Skeletal muscle cell (primary cell): ENCODE data around the gene SLC17A8.

Source experiments
- DNase-seq: peaks from one replicate; pipeline ENCODE4 v3.0.0-alpha.2; 2010; ENCODE audit warnings: low read depth
- H3K4me3 ChIP-seq: 2 replicates; pipeline ENCODE4 v1.5.1; 2011; ENCODE audit warnings: low read depth, mild to moderate bottlenecking, control low read depth, low read length, moderate library complexity

The SLC17A8 gene

DNA sequence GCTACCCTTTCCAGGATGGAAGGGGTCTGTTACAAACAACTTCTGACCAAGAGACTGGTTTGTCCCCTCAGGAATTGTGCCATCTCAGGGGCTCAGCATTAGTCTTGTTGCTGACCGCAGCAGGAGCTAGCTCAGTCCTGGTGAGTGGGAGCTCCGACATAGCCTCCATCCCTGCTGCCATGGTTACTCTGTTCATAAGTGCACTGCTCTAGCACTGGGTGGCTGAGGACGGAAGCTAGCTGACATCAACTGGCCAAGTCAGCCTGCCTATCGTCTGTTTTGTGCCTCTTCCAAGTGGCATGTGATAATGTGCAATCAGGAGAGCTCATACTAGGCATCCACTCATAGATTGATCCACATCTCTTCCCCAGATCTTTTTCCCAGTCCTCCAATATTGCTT lies 7.5 kb downstream of the SLC17A8 start:
- DNase-seq: no peak
- H3K4me3 ChIP-seq: no peak overlapping the region

DNA sequence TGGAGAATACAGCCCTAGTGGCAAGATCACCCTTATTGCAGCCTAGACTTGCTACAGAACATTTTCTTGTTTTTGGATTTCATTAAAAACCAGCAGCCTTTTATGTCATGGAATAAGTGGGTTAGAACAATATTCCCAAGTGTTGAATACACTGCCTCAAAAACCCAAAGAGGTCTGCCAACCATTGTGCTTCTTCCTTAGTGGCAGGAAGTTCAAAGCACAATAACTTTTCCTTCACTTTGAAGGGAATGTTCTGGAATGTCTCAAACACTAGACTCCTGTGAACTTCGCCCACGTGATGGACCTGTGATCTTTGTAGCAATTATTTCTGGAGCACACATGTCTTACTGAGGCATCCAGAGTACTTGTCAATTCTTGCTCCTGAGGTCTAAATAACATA lies 8.5 kb downstream of the SLC17A8 start:
- DNase-seq: no peak
- no peak overlapping the region for H3K4me3 ChIP-seq

DNA sequence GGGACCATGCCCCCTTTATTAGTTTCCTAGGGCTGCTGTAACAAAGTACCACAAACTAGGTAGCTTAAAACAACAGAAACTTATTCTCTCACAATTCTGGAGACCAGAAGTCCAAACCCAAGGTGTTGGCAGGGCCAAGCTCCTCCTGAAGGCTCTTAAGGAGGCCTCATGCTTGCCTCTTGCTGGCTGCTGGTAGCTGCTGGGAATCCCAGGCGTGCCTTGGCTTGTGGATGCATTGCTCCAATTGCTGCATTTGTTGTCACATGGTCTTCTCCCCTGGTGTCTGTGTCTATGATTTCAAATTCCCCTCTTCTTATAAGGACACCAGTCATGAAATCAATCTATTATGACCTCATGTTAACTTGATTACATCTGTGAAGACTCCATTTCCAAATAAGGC lies 11.2 kb downstream of the SLC17A8 start:
- DNase-seq: no peak
- H3K4me3 ChIP-seq: no peak overlapping the region

DNA sequence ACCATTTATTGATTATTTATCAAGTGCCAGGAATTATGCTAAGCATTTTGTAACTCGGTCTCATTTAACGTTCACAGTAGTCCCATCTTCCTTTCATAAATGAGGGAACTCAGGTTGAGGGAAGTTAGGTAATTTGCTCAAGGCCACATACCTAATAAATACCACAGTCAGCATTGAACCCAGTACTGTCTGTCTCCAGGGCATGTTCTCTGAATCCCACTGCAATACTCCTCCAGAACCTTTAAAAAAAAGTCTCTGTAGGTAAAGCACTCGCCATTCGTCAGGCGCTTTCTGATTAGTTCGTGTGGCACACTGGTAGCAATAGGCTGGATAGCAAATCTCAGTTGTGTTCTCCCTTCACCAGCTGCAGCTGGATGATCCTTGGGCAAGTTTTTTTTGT lies 14.3 kb downstream of the SLC17A8 start:
- H3K4me3 ChIP-seq: no peak overlapping the region

DNA sequence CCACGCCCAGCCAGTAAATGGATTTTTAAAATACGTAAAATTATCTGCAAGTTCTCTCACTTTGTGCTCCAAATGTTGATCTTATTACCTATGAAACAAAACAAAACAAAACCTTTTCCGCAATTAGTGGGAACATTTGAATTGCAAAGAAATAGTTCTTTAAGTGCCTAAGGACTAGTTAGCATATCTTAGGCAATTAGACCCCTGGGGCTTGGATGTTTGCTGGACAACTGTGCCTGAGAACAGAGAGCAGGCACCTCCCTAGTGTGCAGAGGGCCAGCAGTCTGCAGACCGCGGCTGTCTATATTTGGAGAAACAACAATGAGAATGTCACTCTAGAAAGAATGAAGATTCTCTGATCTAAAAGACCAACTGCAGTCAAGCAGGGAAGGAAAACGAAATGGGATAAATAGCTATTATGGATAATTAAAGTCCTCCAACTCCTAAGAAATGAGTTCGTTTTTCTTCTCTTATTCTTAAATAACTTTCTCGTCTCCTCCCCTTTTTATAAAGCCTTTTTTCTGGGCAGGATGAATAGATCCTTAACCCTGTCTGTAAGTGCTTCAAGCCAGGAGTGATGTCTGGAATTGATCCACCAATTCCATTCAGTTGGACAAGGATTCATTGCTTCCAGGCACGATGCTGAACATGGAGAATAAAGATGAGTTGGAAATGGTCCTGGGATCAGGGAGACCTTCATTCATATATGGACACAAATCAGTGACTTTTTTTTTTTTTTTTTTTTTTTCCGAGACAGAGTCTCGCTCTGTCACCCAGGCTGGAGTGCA lies 16.2 kb downstream of the SLC17A8 start:
- no peak overlapping the region for H3K4me3 ChIP-seq
- DNase-seq: no peak

More for the DNA sequence above, 14.3 kb downstream of the SLC17A8 start:
- no peak for DNase-seq

DNA sequence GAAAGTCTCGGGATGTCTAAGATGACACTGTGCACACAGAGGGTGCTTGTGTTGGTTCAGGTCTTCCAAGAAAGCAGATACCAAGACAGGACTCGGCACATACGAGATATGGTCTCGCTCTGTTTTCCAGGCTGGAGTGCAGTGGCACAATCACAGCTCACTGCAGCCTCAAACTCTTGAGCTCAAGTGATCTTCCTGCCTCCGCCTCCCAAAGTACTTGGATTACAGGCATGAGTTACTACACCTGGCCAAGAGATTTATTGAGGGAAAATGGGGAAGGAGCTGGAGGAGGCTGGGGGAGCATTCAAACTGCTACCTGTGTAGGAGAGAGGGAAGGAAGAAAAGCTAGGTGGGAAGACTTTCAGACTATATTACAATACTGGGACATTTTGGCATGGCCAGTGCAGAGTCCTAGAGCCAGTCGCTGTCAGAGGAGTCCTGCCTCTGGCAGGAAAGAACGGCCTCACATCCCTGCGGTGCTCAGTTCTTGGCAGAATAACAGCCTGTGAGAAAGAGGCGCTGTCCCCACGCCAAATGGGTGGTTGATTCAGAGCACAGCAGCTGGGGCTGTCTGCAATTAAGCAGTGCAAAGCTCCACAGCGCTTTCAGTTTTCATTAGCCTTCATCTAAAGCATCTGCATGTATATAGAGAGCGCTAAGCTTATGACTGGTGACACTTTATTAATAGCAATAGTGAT lies 18.3 kb downstream of the SLC17A8 start:
- H3K4me3 ChIP-seq: no peak overlapping the region
- peak; percentile 15 for DNase-seq

DNA sequence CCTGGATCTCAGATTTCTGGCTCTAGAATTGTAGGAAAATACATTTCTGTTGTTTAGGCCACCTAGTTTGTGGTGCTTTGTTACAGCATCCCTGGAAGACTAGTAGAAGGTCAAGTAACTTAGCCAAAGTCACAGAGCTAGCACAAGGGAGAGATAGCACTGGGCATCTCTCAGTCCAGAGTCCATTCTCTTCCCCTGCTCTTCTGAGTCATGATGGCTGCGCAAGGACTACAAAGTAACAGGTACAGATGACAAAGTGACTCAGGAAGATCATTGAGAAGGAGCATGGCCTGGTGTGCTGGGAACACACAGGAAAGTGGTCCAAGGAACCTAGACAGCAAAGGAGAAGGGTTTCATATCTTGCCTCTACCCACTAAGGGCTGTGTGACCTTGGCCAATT lies 19.3 kb downstream of the SLC17A8 start:
- DNase-seq: no peak
- H3K4me3 ChIP-seq: no peak overlapping the region

DNA sequence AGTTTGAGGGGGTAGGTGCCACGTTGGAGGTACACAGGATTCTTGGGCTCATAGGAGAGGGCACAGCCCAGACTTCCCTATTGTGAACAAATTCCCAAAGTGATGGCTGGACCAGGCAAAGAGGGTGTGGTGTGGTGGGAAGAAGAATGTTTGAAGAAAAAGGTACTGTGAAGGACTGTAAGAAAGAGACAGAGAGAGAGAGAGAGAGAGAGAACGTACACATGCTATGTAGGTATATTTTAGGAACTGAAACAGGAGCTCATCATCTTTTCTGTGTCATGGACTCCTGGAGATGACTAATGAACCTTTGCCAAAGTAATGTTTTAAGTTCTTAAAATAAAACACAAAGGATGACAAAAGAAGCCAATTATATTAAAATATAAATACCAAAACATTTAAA lies 24.5 kb downstream of the SLC17A8 start:
- DNase-seq: no peak

DNA sequence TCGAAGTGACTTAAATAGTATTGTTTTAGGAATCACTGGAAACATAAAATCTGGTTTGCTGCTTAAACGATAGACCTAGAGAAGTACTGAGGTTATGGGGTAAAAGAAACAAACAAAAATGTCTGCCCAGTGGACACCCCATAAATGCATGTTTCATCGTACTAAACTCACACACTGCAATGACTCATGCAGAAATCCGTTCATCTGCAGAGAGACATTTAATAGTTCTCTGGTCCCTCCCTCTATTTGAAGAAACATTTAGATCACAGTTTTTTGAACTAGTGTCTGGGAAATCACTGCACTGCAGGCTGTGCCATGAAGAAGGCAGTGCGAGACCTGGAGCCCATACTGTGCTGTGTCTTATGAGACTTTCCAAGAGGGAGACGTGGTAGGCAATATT lies 25.5 kb downstream of the SLC17A8 start:
- no peak overlapping the region for H3K4me3 ChIP-seq
- DNase-seq: no peak

More for the DNA sequence above, 24.5 kb downstream of the SLC17A8 start:
- no peak overlapping the region for H3K4me3 ChIP-seq

DNA sequence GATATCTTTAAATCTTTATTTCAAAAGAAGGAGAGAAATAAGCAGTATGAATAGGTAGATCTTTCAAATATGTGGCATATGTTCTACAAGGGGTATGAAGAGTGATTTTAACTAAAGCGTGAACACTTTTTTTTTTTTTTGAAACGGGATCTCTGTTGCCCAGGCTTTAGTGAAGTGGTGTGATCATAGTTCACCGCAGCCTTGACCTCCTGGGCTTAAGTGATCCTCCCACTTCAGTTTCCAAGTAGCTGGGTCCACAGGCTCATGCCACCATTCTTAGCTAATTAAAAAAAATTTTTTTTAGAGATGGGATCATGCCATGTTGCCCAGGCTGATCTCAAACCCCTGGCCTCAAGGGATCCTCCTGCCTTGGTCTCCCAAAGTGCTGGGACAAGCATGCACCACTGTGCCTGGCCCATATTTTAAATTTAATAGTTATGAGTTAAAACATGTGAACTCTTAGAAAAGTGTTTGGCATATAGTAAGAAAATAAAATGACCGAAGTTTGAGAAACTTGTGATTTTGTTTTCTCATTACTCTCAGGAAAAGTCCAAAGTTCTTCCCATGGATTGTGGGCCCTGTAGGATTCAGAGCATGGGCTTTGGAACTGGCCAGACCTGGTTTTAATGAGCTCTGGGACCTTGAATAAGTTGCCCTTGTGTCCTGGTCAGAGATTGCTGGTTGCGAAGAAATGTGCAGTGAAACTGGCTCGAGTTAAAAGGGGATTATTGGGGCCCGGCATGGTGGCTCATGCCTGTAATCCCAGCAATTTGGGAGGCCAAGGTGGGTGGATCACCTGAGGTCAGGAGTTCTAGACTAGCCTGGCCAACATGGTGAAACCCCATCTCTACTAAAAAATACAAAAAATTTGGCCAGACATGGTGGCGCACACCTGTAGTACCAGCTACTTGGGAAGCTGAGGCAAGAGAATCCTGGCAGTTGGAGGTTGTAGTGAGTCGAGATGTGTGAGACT lies 27.0 kb downstream of the SLC17A8 start:
- no peak overlapping the region for H3K4me3 ChIP-seq
- no peak for DNase-seq

DNA sequence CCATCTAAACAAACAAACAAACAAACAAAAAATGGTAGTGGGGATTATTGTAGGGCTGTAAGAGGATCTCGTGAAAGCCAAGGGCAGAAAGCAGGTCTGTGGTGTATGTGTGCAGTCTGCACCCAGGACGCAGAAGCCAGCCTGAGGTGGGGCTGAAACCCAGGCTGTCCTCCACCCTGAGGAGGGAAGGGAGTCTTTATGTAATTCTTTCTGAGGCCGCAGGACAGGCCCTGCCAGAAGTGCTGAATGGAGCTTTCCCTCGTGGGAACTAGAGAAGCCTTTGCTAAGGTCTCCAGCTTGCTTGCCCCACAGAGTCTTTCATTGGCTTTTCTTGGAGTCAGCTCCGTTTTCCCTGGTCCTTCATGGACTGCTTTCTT lies 27.7 kb downstream of the SLC17A8 start:
- no peak overlapping the region for H3K4me3 ChIP-seq
- no peak for DNase-seq

DNA sequence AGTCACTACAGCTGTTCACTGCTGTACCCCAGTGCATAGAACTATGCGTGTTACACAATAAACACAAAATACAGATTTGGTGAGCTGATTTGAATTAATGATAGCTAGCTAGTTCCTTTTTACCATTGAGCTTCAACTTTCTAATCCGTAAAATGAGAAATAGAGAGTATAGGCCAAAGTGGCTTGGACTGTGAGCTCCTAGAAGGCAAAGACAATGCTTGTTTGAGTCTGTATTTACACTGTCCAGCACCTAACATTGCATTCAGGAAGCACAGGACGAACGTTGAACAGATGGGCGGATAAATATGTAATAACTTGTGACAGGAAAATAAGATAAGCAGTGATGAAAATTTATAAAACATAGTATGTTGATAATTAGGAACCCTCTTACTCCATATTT lies 31.5 kb downstream of the SLC17A8 start:
- H3K4me3 ChIP-seq: no peak overlapping the region
- no peak for DNase-seq

DNA sequence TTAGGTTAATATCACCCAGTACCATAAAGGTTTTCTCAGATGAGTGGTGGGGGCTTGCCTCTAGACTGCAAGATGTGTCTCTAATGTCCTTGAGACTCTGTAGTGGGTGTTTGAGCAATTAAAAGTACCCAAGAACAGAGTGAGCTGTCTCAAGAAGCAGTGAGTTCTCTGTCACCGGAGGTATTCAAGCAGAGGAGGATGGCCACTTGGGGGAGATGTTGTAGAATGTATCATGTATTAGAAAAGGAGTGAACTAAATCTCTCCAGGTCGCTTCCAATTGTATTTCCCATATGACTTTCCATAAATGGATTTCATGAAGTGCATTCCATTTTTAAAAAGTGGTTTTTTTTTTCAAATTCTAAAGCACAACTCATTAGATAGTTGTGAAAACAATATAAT lies 35.0 kb downstream of the SLC17A8 start:
- no peak for DNase-seq
- no peak overlapping the region for H3K4me3 ChIP-seq

DNA sequence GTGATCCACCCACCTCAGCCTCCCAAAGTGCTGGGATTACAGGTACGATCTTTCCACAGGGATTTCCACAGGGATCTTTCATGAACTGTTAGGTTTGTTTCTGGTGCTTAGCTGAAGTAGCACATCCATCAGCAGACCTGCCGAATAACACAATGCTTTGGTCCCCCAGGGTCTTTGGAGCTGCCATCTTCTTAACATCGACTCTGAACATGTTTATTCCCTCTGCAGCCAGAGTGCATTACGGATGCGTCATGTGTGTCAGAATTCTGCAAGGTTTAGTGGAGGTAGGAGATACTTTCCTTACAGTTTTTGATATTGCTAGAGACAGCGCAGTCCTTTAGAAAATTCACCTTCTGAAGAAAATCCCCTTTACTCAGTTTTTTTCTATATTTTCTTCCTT lies 36.3 kb downstream of the SLC17A8 start:
- H3K4me3 ChIP-seq: no peak overlapping the region
- no peak for DNase-seq

DNA sequence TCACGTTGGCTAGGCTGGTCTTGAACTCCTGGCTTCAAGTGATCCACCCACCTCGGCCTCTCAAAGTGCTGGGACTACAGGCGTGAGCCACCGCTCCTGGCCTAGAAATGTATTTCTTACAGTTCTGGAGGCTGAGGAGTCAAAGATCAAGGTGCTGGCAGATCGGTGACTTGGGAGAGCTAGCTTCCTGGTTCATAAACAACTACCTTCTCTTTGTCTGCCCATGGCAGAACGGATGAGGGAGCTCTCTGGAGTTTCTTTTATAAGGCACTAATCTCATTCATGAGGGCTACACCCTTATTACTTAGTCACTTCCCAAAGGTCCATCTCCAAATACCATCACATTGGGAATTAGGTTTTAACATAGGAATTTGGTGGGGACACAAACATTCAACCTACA lies 38.9 kb downstream of the SLC17A8 start:
- DNase-seq: no peak
- H3K4me3 ChIP-seq: no peak overlapping the region

DNA sequence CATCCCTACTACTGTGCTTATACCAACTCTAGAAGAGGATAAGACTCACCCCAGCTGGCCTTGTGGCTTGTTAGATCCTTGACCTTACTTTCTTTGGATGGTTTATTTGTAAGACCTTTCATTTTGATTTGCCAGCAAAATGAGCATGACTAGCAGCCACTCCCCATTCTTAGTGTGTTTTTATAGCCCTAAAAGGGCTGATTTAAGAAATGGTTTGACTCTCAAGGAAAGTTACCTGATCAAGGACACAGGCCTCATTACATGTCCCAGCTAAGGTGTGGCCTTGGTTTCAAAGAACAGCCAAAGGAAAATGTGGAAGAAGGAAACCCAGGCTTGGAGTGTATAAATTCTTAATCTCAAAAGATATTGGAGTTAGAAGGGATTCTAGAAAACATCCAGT lies 41.4 kb downstream of the SLC17A8 start:
- DNase-seq: no peak

DNA sequence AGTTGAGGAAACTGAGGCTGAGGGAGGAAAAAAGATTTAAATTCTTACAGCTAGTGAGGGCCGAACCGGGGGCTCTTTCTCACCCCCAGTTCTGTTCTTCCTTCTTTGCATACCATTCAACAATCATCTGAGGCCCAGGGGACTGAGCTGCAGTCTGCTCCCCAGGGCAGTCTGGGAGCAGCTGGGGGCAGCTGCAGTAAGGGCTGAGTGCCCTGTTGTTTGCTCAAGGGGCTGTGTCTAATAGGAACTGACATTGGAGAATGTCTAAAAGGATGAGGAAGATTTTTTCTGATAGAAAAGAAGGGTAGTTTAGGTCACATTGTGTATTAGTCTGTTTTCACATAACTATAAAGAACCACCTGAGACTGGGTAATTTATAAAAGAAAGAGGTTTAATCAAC lies 42.2 kb downstream of the SLC17A8 start:
- DNase-seq: no peak
- H3K4me3 ChIP-seq: no peak overlapping the region

More for the DNA sequence above, 41.4 kb downstream of the SLC17A8 start:
- no peak overlapping the region for H3K4me3 ChIP-seq

DNA sequence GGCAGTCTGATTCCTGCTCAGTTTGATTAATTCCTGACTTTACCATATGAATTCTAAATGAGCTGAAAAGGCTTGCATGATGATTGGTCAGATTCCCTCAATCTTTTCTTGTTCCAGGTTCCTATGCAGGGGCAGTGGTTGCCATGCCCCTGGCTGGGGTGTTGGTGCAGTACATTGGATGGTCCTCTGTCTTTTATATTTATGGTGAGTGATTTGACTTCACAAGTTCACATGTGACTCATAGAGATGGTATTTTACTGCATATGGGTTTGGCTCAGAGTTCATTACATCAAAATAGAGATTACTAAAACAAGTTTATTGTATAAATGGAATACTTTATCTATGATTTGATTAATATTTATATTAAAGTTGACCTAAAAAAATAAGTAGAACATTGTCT lies 44.8 kb downstream of the SLC17A8 start:
- DNase-seq: peak; percentile 17
- no peak overlapping the region for H3K4me3 ChIP-seq

DNA sequence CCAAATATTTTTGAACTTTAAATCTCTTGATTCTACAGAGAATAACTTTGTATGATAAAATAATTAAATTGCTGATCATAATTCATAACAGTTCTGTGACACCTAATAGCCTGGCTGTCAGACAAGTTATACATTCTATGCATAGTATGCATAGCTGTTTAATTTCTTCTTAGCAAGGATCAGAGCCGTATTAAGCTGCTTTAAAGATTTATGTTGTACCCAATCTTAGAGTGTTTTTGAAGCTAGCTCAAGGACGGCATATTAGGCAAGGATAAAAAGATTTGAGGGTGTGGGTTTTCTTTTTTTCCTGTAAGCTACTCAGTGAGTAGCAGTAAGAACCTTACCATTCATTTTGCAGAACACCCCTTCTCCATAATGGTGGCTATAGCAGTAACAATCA lies 45.9 kb downstream of the SLC17A8 start:
- DNase-seq: no peak
- no peak overlapping the region for H3K4me3 ChIP-seq

DNA sequence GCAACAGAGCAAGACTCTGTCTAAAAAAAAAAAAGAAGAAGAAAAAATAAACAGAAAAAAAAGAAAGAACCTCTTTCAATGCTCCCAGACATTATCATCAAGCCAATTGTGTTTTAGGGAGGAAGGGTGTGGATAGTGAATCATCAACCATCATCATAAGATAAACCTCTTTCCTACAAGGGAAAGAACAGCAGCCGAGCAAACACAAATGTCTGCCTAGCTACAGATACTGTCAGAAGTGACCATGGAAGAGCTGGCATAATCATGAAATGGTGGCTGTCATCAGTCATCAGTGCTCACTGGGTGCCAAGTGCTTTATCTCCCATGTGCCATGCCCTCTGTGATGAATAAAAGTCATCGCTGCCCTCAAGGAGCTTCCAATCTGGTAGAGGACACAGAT lies 46.6 kb downstream of the SLC17A8 start:
- no peak for DNase-seq
- H3K4me3 ChIP-seq: no peak overlapping the region
